DMS153 treated with DMSO at 0.1 percent for 48 hours (cell line): ENCODE data around the gene CLEC4G.
"Not testable (repeated sequence)": the region's sequence is repeated elsewhere in the genome, so short reads cannot be mapped to it uniquely, and the experiment has no call there.

ENCODE experiments used
- DNase-seq: peaks from one replicate; lab custom pipeline; 2025; ENCODE audit not compliant: unreplicated experiment; lab: John Stamatoyannopoulos, UW

The CLEC4G gene

GRCh38 chr19:7746903-7747884 lies 15.3 kb upstream of the CLEC4G start, which contains the start of gene CD209:
Gene CD209, minus strand, starts transcription at chr19:7747534. Its CDS starts 23 bp downstream, at chr19:7747511.
- DNase-seq, result no peak

GRCh38 chr19:7746306-7746705 lies 14.4 kb upstream of the CLEC4G start:
- not testable (repeated sequence) for DNase-seq

GRCh38 chr19:7744871-7745650 lies 13.2 kb upstream of the CLEC4G start:
- no peak for DNase-seq

- DNase-seq, result no peak
Observed at GRCh38 chr19:7744199-7744786, 12.4 kb upstream of the CLEC4G start.

DNA sequence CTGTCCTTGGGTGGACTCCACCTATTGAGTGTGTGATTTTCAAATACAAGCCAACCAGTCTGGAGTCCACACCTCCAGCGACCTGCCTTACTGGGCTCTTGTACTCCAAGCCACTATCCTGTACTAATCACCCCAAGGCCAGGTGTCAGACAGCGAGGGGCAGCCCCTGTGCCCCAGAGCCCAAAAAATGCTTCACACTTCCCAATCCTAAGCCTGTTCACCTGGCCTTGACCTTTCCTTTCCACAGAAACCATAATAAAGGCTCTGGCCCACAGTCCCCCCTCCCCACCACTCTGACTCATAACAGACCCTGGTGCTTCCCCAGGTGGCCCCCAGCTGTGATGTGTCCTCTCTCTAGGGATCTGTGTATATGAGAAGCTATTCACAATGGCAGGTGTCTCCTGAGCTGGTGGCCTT lies 11.5 kb upstream of the CLEC4G start:
- no peak for DNase-seq

GRCh38 chr19:7742991-7743390 lies 11.1 kb upstream of the CLEC4G start:
- no peak for DNase-seq

- no peak for DNase-seq
Observed at GRCh38 chr19:7742575-7742974, 10.7 kb upstream of the CLEC4G start.

DNA sequence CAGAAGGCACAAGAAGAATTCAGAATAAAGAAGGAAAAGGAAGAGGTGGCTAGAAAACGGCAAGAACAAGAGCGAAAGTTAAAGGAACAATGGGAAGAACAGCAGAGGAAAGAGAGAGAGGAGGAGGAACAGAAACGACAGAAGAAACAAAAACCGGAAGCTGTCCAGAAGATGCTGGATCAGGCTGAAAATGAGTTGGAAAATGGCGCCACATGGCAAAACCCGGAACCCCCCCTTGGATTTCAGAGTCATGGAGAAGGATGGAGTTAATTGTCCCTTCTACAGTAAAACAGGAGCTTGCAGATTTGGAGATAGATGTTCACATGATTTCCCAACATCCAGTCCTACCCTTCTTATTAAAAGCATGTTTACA lies 8.8 kb upstream of the CLEC4G start:
- no peak for DNase-seq

DNA sequence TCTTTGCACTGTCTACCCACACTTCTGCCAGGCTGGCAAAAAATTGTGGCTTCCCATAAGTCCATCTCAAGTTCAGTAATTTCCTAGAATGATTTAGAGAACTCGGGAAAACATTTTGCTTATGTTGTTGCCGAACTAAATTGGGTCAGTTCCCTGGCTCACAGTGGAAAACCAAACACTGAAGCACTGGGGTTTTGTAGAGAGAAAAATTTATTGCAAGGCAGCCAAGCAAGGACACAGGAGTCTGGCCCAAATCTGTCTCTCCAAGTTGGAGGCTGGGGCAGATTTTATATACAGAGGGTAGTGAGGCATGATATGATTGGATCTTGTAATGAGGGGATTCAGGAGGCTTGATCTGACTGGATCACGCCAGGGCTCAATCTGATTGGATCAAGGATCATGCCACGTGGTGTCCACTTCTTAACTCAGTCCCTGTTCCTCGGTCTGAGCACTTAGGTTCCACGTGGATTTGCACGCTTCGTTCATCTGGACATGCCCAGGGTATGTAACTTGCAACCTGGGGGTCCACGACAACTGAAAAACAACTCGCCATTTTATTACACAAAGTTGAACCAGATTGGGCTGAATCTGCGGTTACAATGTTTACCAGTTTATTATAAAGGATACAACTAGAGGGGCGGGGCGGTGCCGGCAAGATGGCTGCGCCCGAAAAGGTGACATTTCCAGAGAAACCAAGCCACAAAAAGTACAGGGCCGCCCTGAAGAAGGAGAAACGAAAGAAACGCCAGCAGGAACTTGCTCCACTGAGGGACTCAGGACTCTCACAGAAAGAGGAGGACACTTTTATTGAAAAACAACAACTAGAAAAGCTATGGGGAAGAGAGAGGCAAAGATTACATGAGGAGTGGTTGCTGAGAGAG lies 8.1 kb upstream of the CLEC4G start:
- no peak for DNase-seq

GRCh38 chr19:7739211-7739755 lies 7.4 kb upstream of the CLEC4G start:
- no peak for DNase-seq

DNA sequence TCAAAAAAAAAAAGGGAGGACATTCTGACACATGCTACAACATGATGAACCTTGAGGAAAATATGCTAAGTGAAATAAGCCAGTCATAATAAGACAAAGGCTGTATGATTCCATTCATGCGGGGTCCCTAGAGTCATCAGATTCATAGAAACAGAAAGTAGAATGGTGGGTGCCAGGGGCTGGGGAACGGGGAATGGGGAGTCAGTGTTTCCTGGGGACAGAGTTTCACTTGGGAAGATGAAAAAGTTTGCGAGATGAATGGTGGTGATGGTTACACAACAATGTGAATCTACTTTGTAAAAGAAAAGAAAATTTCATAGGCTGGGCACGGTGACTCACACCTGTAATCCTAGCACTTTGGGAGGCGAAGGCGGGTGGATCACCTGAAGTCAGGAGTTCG lies 6.1 kb upstream of the CLEC4G start:
- no peak for DNase-seq

DNA sequence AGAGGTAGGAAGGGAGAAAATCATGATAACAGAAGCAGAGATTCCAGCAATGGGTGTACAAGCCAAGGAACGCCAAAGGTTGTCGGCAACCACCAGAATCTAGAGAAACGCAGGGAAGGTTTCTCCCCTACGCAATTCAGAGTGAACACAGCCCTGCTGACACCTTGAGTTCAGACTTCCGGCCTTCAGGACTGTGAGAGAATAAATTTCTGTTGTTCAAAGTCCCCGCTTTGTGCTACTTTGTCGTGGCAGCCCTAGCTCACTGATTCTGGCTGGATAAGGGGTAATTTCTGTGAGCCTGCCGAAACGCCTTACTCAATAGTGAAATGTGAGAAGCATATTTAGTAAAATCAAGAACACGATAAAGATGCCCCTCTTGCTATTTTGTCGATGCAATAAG lies 5.3 kb upstream of the CLEC4G start:
- no peak for DNase-seq

- no peak for DNase-seq
Observed at GRCh38 chr19:7736148-7736547, 4.2 kb upstream of the CLEC4G start.

DNA sequence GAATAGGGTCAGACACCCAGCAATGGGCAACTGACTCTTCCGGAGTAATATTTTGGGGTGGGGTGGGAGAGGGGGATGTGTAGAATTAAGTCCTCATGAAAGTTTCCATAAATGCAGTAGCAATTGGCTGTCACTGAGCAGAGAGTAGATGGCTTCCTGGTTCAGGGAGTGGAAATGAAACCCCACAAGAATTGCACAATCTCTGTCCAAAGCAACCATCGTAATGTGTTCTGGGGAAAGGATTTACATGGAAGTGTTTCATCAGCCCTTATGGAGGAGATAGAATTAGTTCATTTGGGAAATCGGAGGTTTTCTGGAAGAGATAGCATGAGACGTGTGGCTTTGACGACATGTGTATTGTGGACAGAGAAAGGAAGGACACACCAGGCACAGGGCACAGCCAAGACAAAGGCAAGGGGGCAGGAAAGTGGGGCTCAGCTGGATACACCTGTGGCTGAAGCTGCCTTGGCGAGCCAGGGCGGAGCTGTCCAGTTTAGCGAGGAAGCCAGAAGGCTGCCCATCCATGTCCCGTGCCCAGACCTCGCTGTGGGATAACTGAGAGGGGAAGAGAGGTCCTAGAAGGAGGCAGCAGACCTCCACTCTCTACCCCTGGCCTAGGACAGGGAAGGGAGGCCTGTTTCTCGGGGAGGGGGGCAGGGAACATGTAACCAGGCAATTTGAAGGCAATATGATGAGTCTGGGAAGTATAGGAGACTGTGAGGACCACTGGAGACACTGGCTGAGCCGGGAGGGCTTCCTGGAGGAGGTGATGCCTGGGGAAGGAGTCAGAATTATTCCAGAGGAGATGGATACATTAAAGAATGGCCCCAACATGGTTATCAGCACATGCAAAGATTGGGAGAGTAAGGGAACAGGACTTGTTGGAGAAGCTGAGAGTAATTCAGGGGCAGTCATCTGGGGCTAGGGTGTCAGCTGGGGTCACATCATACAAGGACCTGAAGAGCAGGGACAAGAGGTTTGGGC lies 2.6 kb upstream of the CLEC4G start:
- DNase-seq, result no peak

GRCh38 chr19:7733376-7733775 lies 1.5 kb upstream of the CLEC4G start:
- no peak for DNase-seq

DNA sequence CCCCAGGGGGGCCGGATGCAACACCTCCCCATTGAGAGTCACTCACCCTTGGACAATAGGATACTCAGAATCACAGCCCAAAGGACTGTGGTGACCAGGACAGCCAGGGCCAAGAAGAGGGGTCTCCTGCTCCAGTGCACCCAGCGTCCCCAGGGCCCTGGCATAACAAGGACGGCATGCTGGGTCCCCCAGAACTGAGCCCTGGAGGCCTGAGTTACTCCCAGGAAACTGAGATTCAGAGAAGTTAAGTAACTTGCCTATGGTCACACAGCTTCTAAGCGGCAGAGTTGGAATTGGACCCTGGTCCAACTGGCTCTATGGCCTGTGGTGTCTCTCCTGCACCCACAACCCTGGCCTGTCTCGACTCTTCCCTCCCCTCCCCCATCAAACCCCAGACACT lies 295 bp downstream of the CLEC4G start:
- no peak for DNase-seq

DNA sequence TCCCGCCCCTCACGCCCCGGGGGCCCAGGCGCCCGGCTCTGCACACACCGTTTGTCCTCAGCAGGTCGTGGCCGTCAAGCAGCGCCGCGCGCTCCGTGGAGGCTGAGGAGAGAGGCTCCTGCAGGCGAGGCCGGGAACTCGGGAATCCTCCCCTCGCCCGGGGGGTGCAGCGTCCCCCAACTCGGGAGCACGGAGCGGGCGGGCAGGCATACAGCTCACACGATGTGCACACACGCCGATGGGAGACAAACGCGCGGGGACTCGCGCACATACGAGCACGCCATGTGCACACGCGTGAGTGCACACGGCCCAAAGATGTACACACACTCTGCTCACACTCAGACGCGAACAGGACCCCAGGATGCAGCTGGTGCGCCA lies 703 bp downstream of the CLEC4G start:
- DNase-seq, result no peak

GRCh38 chr19:7730286-7731217 lies 1.4 kb downstream of the CLEC4G start:
- no peak for DNase-seq
